H9 (cell line): ENCODE measurements around the gene BANF1. TPM values are rescaled to one million over a fixed set of nuclear protein-coding genes. Genes with fewer than 3 reads are reported as not detected.

Experiments
- DNase-seq: peaks from one replicate; pipeline ENCODE4 v3.0.0-alpha.2; 2017
- H2AFZ ChIP-seq: one replicate; pipeline ENCODE4 v1.6.1; 2013; ENCODE audit warnings: mild to moderate bottlenecking, low read length, control low read depth, moderate library complexity
- H2AK5ac ChIP-seq: 2 replicates; pipeline ENCODE4 v1.6.1; 2013; ENCODE audit warnings: low read length, control low read depth, mixed read lengths; ENCODE audit not compliant: insufficient read length
- H2BK120ac ChIP-seq: one replicate; pipeline ENCODE4 v1.6.1; 2013; ENCODE audit warnings: low read depth, mild to moderate bottlenecking, low read length, control low read depth, inconsistent platforms; ENCODE audit not compliant: poor library complexity, severe bottlenecking
- H2BK12ac ChIP-seq: 2 replicates; pipeline ENCODE4 v1.6.1; 2013; ENCODE audit warnings: low read length, control low read depth, mixed read lengths, low read depth; ENCODE audit not compliant: insufficient read length
- H2BK15ac ChIP-seq: 2 replicates; pipeline ENCODE4 v1.6.1; 2013; ENCODE audit warnings: low read depth, low read length, control low read depth
- H2BK20ac ChIP-seq: one replicate; pipeline ENCODE4 v1.6.1; 2013; ENCODE audit warnings: low read depth, mild to moderate bottlenecking, low read length, control low read depth, inconsistent platforms; ENCODE audit not compliant: poor library complexity, severe bottlenecking
- H2BK5ac ChIP-seq: 2 replicates; pipeline ENCODE4 v1.6.1; 2013; ENCODE audit warnings: low read length, control low read depth, mixed read lengths; ENCODE audit not compliant: insufficient read length
- H3K14ac ChIP-seq: 2 replicates; pipeline ENCODE4 v1.6.1; 2013; ENCODE audit warnings: low read length, control low read depth; ENCODE audit not compliant: insufficient read depth
- H3K18ac ChIP-seq: 2 replicates; pipeline ENCODE4 v1.6.1; 2013; ENCODE audit warnings: low read depth, mild to moderate bottlenecking, mixed read lengths, low read length, control low read depth; ENCODE audit not compliant: insufficient read length
- H3K23ac ChIP-seq: 2 replicates; pipeline ENCODE4 v1.6.1; 2013; ENCODE audit warnings: low read length, control low read depth, mixed read lengths, low read depth; ENCODE audit not compliant: insufficient read length
- H3K23me2 ChIP-seq: 2 replicates; pipeline ENCODE4 v1.6.1; 2013; ENCODE audit warnings: low read depth, mild to moderate bottlenecking, mixed read lengths, low read length, control low read depth; ENCODE audit not compliant: insufficient read length, poor library complexity, severe bottlenecking
- H3K27ac ChIP-seq: 2 replicates; pipeline ENCODE4 v1.5.1; 2013; ENCODE audit warnings: low read length, control low read depth, mixed read lengths, low read depth; ENCODE audit not compliant: insufficient read length
- H3K27me3 ChIP-seq: 2 replicates; pipeline ENCODE4 v1.6.1; 2013; ENCODE audit warnings: low read length, control low read depth, inconsistent platforms; ENCODE audit not compliant: insufficient read depth
- H3K4ac ChIP-seq: 2 replicates; pipeline ENCODE4 v1.6.1; 2013; ENCODE audit warnings: low read depth, mild to moderate bottlenecking, control low read depth, inconsistent platforms, low read length, moderate library complexity
- H3K4me1 ChIP-seq: 2 replicates; pipeline ENCODE4 v1.6.1; 2013; ENCODE audit warnings: low read length, control low read depth, inconsistent platforms; ENCODE audit not compliant: insufficient read depth
- H3K4me2 ChIP-seq: 2 replicates; pipeline ENCODE4 v1.6.1; 2013; ENCODE audit warnings: low read length, control low read depth, mixed read lengths; ENCODE audit not compliant: insufficient read length, insufficient read depth
- H3K56ac ChIP-seq: 2 replicates; pipeline ENCODE4 v1.6.1; 2013; ENCODE audit warnings: low read depth, mild to moderate bottlenecking, mixed read lengths, low read length, control low read depth; ENCODE audit not compliant: insufficient read length
- H3K79me1 ChIP-seq: 2 replicates; pipeline ENCODE4 v1.6.1; 2013; ENCODE audit warnings: low read depth, mild to moderate bottlenecking, moderate library complexity, low read length, control low read depth, inconsistent platforms; ENCODE audit not compliant: insufficient read depth, poor library complexity, severe bottlenecking
- H3K79me2 ChIP-seq: 2 replicates; pipeline ENCODE4 v1.6.1; 2013; ENCODE audit warnings: low read length, control low read depth, inconsistent platforms; ENCODE audit not compliant: insufficient read depth
- H3K9ac ChIP-seq: 2 replicates; pipeline ENCODE4 v1.6.1; 2013; ENCODE audit warnings: low read length, control low read depth, mixed read lengths; ENCODE audit not compliant: insufficient read length; ENCODE audit errors: extremely low read depth
- H3K9me3 ChIP-seq: one replicate; pipeline ENCODE4 v1.6.1; 2013; ENCODE audit warnings: low read depth, low read length, inconsistent platforms; ENCODE audit not compliant: control insufficient read depth
- H3T11ph ChIP-seq: one replicate; pipeline ENCODE4 v1.6.1; 2013; ENCODE audit warnings: mild to moderate bottlenecking, low read length, control low read depth, inconsistent platforms
- H4K20me1 ChIP-seq: one replicate; pipeline ENCODE4 v1.6.1; 2013; ENCODE audit not compliant: control insufficient read depth, insufficient read length, insufficient read depth
- H4K5ac ChIP-seq: 2 replicates; pipeline ENCODE4 v1.6.1; 2013; ENCODE audit warnings: low read depth, mild to moderate bottlenecking, mixed read lengths, low read length, control low read depth; ENCODE audit not compliant: insufficient read length
- H4K8ac ChIP-seq: replicated peaks from 2 replicates; pipeline ENCODE4 v1.6.1; 2013; ENCODE audit warnings: low read length, control low read depth, mixed read lengths, low read depth; ENCODE audit not compliant: insufficient read length
- H4K91ac ChIP-seq: 2 replicates; pipeline ENCODE4 v1.6.1; 2013; ENCODE audit warnings: low read depth, mild to moderate bottlenecking, moderate library complexity, mixed read lengths, low read length, control low read depth; ENCODE audit not compliant: insufficient read length
- H3K27ac Mint-ChIP-seq, 3 experiments: 2 replicates in 2 of 3; 3 replicates in 1 of 3; pipeline ENCODE4 v1.8.0; 2020 to 2021; ENCODE audit warnings: mixed read lengths in 3 of 3, mild to moderate bottlenecking in 1 of 3, moderate library complexity in 1 of 3
- H3K27me3 Mint-ChIP-seq: 2 replicates; pipeline ENCODE4 v1.8.0; 2021; ENCODE audit warnings: low read depth, mild to moderate bottlenecking, moderate library complexity, mixed read lengths
- H3K36me3 Mint-ChIP-seq, 3 experiments: 2 replicates in 2 of 3; 3 replicates in 1 of 3; pipeline ENCODE4 v1.8.0; 2020 to 2021; ENCODE audit warnings: low read depth in 3 of 3, mixed read lengths in 3 of 3; ENCODE audit not compliant: insufficient read depth in 1 of 3
- H3K4me1 Mint-ChIP-seq, 2 experiments: 2 replicates each; pipeline ENCODE4 v1.8.0; 2020; ENCODE audit warnings: mixed read lengths in 2 of 2
- H3K4me3 Mint-ChIP-seq, 2 experiments: 2 replicates in 1 of 2; 3 replicates in 1 of 2; pipeline ENCODE4 v1.8.0; 2020 to 2021; ENCODE audit warnings: mild to moderate bottlenecking in 2 of 2, mixed read lengths in 2 of 2, moderate library complexity in 1 of 2
- H3K9me3 Mint-ChIP-seq, 2 experiments: 2 replicates in 1 of 2; 3 replicates in 1 of 2; pipeline ENCODE4 v1.8.0; 2020; ENCODE audit warnings: mild to moderate bottlenecking in 2 of 2, mixed read lengths in 2 of 2, moderate library complexity in 1 of 2
- WGBS: extraction: QIAGEN DNeasy Blood & Tissue Kit; methylation state at CpG from one replicate; pipeline ENCODE4 v1.1.7; 2013; ENCODE audit warnings: missing lambda C conversion rate, low lambda C conversion rate, mixed read lengths; ENCODE audit not compliant: insufficient read length; ENCODE audit errors: extremely low coverage; 5-methylcytosine and 5-hydroxymethylcytosine counted together
- total RNA-seq: library from RNA; stranded (reverse); gene quantifications from 2 replicates; pipeline ENCODE4 v1.2.1, GENCODE V29; 2021
- TF ChIP-seq, protein P1 (sequence below): fragments of 200-600 bp; sonication (generic); conservative IDR thresholded peaks from 3 replicates; pipeline ENCODE4 v1.8.0; 2021; ENCODE audit warnings: antibody characterized with exemption, mild to moderate bottlenecking

BANF1 gene
- total RNA-seq, 1 experiment from 2014 or later: 346 TPM

DNA sequence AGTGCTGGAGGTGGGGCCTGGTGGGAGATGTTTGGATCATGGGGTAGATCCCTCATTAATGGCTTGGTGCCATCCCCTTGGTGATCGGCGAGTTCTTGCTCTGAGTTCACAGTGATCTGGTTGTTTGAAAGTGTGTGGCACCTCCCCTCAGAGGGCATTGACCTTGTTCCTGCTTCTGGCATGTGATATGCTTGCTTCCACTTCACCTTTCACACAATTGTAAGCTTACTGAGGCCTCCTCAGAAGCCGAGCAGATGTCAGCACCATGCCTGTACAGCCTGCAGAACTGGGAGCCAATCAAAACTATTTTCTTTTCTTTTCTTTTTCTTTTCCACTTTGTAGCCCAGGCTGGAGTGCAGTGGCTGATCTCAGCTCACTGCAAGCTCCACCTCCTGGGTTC, 35.0 kb downstream of the BANF1 start:
- no peak overlapping the region for H3K18ac ChIP-seq
- no peak overlapping the region for H3K27ac ChIP-seq
- no peak overlapping the region for H2BK120ac ChIP-seq
- Mint-ChIP-seq H3K4me1 (no peaks in the 10 kb centered on the region), H3K27me3 (peaks cover 18% of the 10 kb centered on the region), H3K9me3 (peaks cover 18 to 23% of the 10 kb centered on the region in 2 experiments), H3K36me3 (peaks cover 8 to 13% (median 11%) of the 10 kb centered on the region in 3 experiments), H3K4me3 (no peak overlapping the region), H3K27ac (no peak overlapping the region)
- no peaks in the 10 kb centered on the region for H3K79me1 ChIP-seq
- H3K23me2 ChIP-seq: no peaks in the 10 kb centered on the region
- no peak overlapping the region for H3K56ac ChIP-seq
- H3K23ac ChIP-seq: no peak overlapping the region
- H4K8ac ChIP-seq: no peak overlapping the region
- H4K91ac ChIP-seq: no peak overlapping the region
- no peak overlapping the region for H3K14ac ChIP-seq
- H3T11ph ChIP-seq: no peak overlapping the region
- no peak overlapping the region for H3K4ac ChIP-seq
- no peak overlapping the region for H2BK5ac ChIP-seq
- DNase-seq: no peak
- TF ChIP-seq, protein P1, sequence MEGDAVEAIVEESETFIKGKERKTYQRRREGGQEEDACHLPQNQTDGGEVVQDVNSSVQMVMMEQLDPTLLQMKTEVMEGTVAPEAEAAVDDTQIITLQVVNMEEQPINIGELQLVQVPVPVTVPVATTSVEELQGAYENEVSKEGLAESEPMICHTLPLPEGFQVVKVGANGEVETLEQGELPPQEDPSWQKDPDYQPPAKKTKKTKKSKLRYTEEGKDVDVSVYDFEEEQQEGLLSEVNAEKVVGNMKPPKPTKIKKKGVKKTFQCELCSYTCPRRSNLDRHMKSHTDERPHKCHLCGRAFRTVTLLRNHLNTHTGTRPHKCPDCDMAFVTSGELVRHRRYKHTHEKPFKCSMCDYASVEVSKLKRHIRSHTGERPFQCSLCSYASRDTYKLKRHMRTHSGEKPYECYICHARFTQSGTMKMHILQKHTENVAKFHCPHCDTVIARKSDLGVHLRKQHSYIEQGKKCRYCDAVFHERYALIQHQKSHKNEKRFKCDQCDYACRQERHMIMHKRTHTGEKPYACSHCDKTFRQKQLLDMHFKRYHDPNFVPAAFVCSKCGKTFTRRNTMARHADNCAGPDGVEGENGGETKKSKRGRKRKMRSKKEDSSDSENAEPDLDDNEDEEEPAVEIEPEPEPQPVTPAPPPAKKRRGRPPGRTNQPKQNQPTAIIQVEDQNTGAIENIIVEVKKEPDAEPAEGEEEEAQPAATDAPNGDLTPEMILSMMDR: no peak
- no peaks in the 10 kb centered on the region for H4K20me1 ChIP-seq
- H3K4me2 ChIP-seq: no peak overlapping the region
- no peak overlapping the region for H2AK5ac ChIP-seq
- no peaks in the 10 kb centered on the region for H3K4me1 ChIP-seq
- H2BK15ac ChIP-seq: no peak overlapping the region
- peaks cover 8% of the 10 kb centered on the region for H3K9me3 ChIP-seq
- no peak overlapping the region for H2BK20ac ChIP-seq
- no peak overlapping the region for H2BK12ac ChIP-seq
- H4K5ac ChIP-seq: no peak overlapping the region
- H3K9ac ChIP-seq: no peak overlapping the region
- WGBS: no CpG with 5 or more reads among the region's 3 CpGs
- no peak overlapping the region for H2AFZ ChIP-seq
- no peaks in the 10 kb centered on the region for H3K27me3 ChIP-seq
- H3K79me2 ChIP-seq: no peaks in the 10 kb centered on the region
